KOPT-K1 (cell line): ENCODE results near the gene DDR2.
"Not testable (repeated sequence)": the region's sequence is repeated elsewhere in the genome, so short reads cannot be mapped to it uniquely, and the experiment has no call there.

ENCODE experiments used
- H3K27ac ChIP-seq: fragments of 200-600 bp; sonication (generic); 2 replicates; pipeline ENCODE4 v1.5.1; 2016; ENCODE audit warnings: antibody characterized with exemption, mild to moderate bottlenecking, low read depth, low read length; ENCODE audit not compliant: poor library complexity, severe bottlenecking
- H3K36me3 ChIP-seq: fragments of 200-600 bp; sonication (generic); 2 replicates; pipeline ENCODE4 v1.5.1; 2017; ENCODE audit warnings: antibody characterized with exemption, mild to moderate bottlenecking, low read length, moderate library complexity; ENCODE audit not compliant: insufficient read depth
- H3K9me3 ChIP-seq: fragments of 200-600 bp; sonication (generic); 2 replicates; pipeline ENCODE4 v1.5.1; 2017; ENCODE audit warnings: antibody characterized with exemption, low read length, mild to moderate bottlenecking; ENCODE audit not compliant: insufficient read depth, poor library complexity, severe bottlenecking

DDR2 gene

GRCh38 chr1:162812357-162812756 lies 180.1 kb downstream of the DDR2 start:
- H3K9me3 ChIP-seq, H3K27ac ChIP-seq, H3K36me3 ChIP-seq: not testable (repeated sequence)

GRCh38 chr1:162818136-162818535 lies 185.9 kb downstream of the DDR2 start:
- H3K36me3 ChIP-seq, H3K9me3 ChIP-seq, H3K27ac ChIP-seq: not testable (repeated sequence)

- H3K27ac ChIP-seq, H3K9me3 ChIP-seq, H3K36me3 ChIP-seq: not testable (repeated sequence)
Measured at GRCh38 chr1:162818666-162819065, 186.4 kb downstream of the DDR2 start.

- Histone ChIP-seq H3K9me3 (no peaks in the 10 kb centered on the region), H3K36me3 (no peaks in the 10 kb centered on the region), H3K27ac (no peak overlapping the region)
Measured at GRCh38 chr1:162822391-162823200, 190.3 kb downstream of the DDR2 start.

GRCh38 chr1:162823231-162823630 lies 191.0 kb downstream of the DDR2 start:
- H3K36me3 ChIP-seq = no peaks in the 10 kb centered on the region
- no peak overlapping the region for H3K27ac ChIP-seq
- H3K9me3 ChIP-seq = no peaks in the 10 kb centered on the region

GRCh38 chr1:162823771-162824525 lies 191.7 kb downstream of the DDR2 start:
- Histone ChIP-seq H3K9me3 (no peaks in the 10 kb centered on the region), H3K27ac (no peak overlapping the region), H3K36me3 (no peaks in the 10 kb centered on the region)

GRCh38 chr1:162829268-162829667 lies 197.0 kb downstream of the DDR2 start:
- H3K27ac ChIP-seq = no peak overlapping the region

GRCh38 chr1:162832470-162832869 lies 200.2 kb downstream of the DDR2 start:
- H3K27ac ChIP-seq = no peak overlapping the region
- no peaks in the 10 kb centered on the region for H3K36me3 ChIP-seq
- no peaks in the 10 kb centered on the region for H3K9me3 ChIP-seq

More at GRCh38 chr1:162829268-162829667, 197.0 kb downstream of the DDR2 start:
- no peaks in the 10 kb centered on the region for H3K36me3 ChIP-seq
- no peaks in the 10 kb centered on the region for H3K9me3 ChIP-seq

- Histone ChIP-seq H3K9me3 (peaks cover 18% of the 10 kb centered on the region), H3K27ac (no peak overlapping the region), H3K36me3 (no peaks in the 10 kb centered on the region)
Measured at GRCh38 chr1:162835157-162835899, 203.1 kb downstream of the DDR2 start.
